SK-N-SH (cell line): ENCODE data around the gene NKD1. TPM values are rescaled to one million over a fixed set of nuclear protein-coding genes. Genes with fewer than 3 reads are reported as not detected.

Experiments
- CTCF ChIA-PET: fragments of 300-600, 350-600 bp; formaldehyde crosslinking; extraction: SDS; loops from one replicate; lab custom pipeline; 2021; lab: Yijun Ruan, JAX
- POLR2A ChIA-PET: fragments of 350-600 bp; sonication (Branson Sonifier 250); formaldehyde crosslinking; extraction: SDS; loops from one replicate; lab custom pipeline; 2020; ENCODE audit warnings: antibody characterized with exemption, inconsistent platforms; lab: Yijun Ruan, JAX
- DNase-seq: peaks from one replicate; pipeline ENCODE4 v3.0.0; 2012
- H2AFZ ChIP-seq: fragments of 200-600 bp; sonication (generic); 2 replicates; pipeline ENCODE4 v1.8.1; 2016; ENCODE audit warnings: antibody characterized with exemption, mild to moderate bottlenecking, low read depth
- H3F3A ChIP-seq: fragments of 200-600 bp; sonication (generic); replicated peaks from 2 replicates; pipeline ENCODE3; 2016; ENCODE audit warnings: antibody characterized with exemption, mild to moderate bottlenecking; ENCODE audit not compliant: insufficient read depth
- H3K27ac ChIP-seq, 2 experiments: fragments of 200-500 bp in 1 of 2; fragments of 200-600 bp in 1 of 2; sonication (Bioruptor generic) in 1 of 2; sonication (generic), shearing (Covaris generic) in 1 of 2; 2 replicates each; pipeline versions ENCODE4 v1.5.1 to v1.6.1; 2014 to 2016; ENCODE audit warnings: low read depth in 2 of 2, inconsistent platforms in 1 of 2, low read length in 1 of 2, mild to moderate bottlenecking in 1 of 2, mixed read lengths in 1 of 2
- H3K27me3 ChIP-seq: fragments of 200-600 bp; sonication (generic), shearing (Covaris generic); 2 replicates; pipeline ENCODE4 v1.6.1; 2016; ENCODE audit warnings: mixed run types; ENCODE audit not compliant: insufficient read depth
- H3K36me3 ChIP-seq, 2 experiments: fragments of 200-500 bp in 1 of 2; fragments of 200-600 bp in 1 of 2; sonication (Bioruptor generic) in 1 of 2; sonication (generic) in 1 of 2; replicated peaks in 1 of 2; 2 replicates each; pipeline versions ENCODE3 to v1.5.1; 2014 to 2016; ENCODE audit warnings: low read length in 1 of 2, mild to moderate bottlenecking in 1 of 2; ENCODE audit not compliant: insufficient read depth in 2 of 2, control insufficient read depth in 1 of 2
- H3K4me1 ChIP-seq, 2 experiments: fragments of 200-500 bp in 1 of 2; fragments of 200-600 bp in 1 of 2; sonication (Bioruptor generic) in 1 of 2; sonication (generic), shearing (Covaris generic) in 1 of 2; 2 replicates each; pipeline versions ENCODE4 v1.5.1 to v1.6.1; 2014 to 2016; ENCODE audit warnings: low read depth in 1 of 2, low read length in 1 of 2, mixed run types in 1 of 2; ENCODE audit not compliant: insufficient read depth in 2 of 2, control insufficient read depth in 1 of 2
- H3K4me2 ChIP-seq: fragments of 200-600 bp; sonication (generic), shearing (Covaris generic); 2 replicates; pipeline ENCODE4 v1.6.1; 2017; ENCODE audit warnings: mixed run types
- H3K4me3 ChIP-seq, 2 experiments: fragments of 200-500 bp in 1 of 2; fragments of 200-600 bp in 1 of 2; sonication (Bioruptor generic) in 1 of 2; sonication (generic), shearing (Covaris generic) in 1 of 2; 2 replicates each; pipeline versions ENCODE4 v1.5.1 to v1.8.1; 2014 to 2016; ENCODE audit warnings: low read depth in 2 of 2, inconsistent platforms in 1 of 2, low read length in 1 of 2, mild to moderate bottlenecking in 1 of 2, mixed read lengths in 1 of 2, moderate library complexity in 1 of 2
- H3K79me2 ChIP-seq: fragments of 200-600 bp; sonication (generic); 2 replicates; pipeline ENCODE4 v1.8.1; 2017; ENCODE audit warnings: mild to moderate bottlenecking; ENCODE audit not compliant: insufficient read depth
- H3K9ac ChIP-seq: fragments of 200-600 bp; sonication (generic); 2 replicates; pipeline ENCODE4 v1.6.1; 2017; ENCODE audit warnings: mixed run types
- H3K9me2 ChIP-seq: fragments of 200-600 bp; sonication (generic); 2 replicates; pipeline ENCODE4 v1.6.1; 2017; ENCODE audit warnings: mixed run types
- H3K9me3 ChIP-seq: fragments of 200-600 bp; sonication (generic); 2 replicates; pipeline ENCODE4 v1.6.1; 2017; ENCODE audit warnings: mixed run types, mild to moderate bottlenecking, moderate library complexity
- H4K20me1 ChIP-seq: fragments of 200-600 bp; sonication (generic); 2 replicates; pipeline ENCODE4 v1.6.1; 2017; ENCODE audit warnings: mild to moderate bottlenecking, mixed run types; ENCODE audit not compliant: insufficient read depth
- ELF1 ChIP-seq: IDR thresholded peaks from 2 replicates; pipeline ENCODE4 v1.4.0; 2012
- EP300 ChIP-seq, 2 experiments: IDR thresholded peaks; 2 replicates each; pipeline versions ENCODE4 v1.4.0 to v1.6.1; 2012; ENCODE audit warnings: borderline replicate concordance in 1 of 2, low read depth in 1 of 2, low read length in 1 of 2
- FOSL2 ChIP-seq: IDR thresholded peaks from 2 replicates; pipeline ENCODE4 v1.4.0; 2012; ENCODE audit warnings: low read depth, mild to moderate bottlenecking, moderate library complexity, borderline replicate concordance
- FOXJ3 ChIP-seq: sonication (generic); formaldehyde crosslinking; IDR thresholded peaks from 2 replicates; pipeline ENCODE4 v1.5.1; 2020; ENCODE audit warnings: mild to moderate bottlenecking, missing genetic modification reagents
- JUND ChIP-seq: IDR thresholded peaks from 2 replicates; pipeline ENCODE4 v1.4.0; 2012
- MXI1 ChIP-seq: IDR thresholded peaks from 2 replicates; pipeline ENCODE4 v1.6.1; 2012; ENCODE audit warnings: mild to moderate bottlenecking, low read depth, low read length, improper control_type of control experiment
- NRF1 ChIP-seq: IDR thresholded peaks from 2 replicates; pipeline ENCODE4 v1.6.1; 2012; ENCODE audit warnings: low read depth, mild to moderate bottlenecking, low read length
- POLR2AphosphoS5 ChIP-seq: IDR thresholded peaks from 2 replicates; pipeline ENCODE4 v1.6.1; 2012; ENCODE audit warnings: low read depth, low read length
- RCOR1 ChIP-seq: fragments of 150-350 bp; IDR thresholded peaks from 2 replicates; pipeline ENCODE4 v1.6.1; 2017; ENCODE audit warnings: antibody characterized with exemption, low read length
- RFX5 ChIP-seq: IDR thresholded peaks from 2 replicates; pipeline ENCODE4 v1.6.1; 2012; ENCODE audit warnings: mild to moderate bottlenecking, improper control_type of control experiment, low read length
- RXRA ChIP-seq: IDR thresholded peaks from 2 replicates; pipeline ENCODE4 v1.4.0; 2012; ENCODE audit warnings: low read depth, mild to moderate bottlenecking, borderline replicate concordance
- SMC3 ChIP-seq: IDR thresholded peaks from 2 replicates; pipeline ENCODE4 v1.6.1; 2012; ENCODE audit warnings: low read depth, low read length, improper control_type of control experiment
- TAF1 ChIP-seq: IDR thresholded peaks from 2 replicates; pipeline ENCODE4 v1.6.1; 2012; ENCODE audit warnings: low read depth, mild to moderate bottlenecking, low read length, moderate library complexity, borderline replicate concordance
- TCF12 ChIP-seq: IDR thresholded peaks from 2 replicates; pipeline ENCODE4 v1.4.0; 2012
- TEAD4 ChIP-seq: IDR thresholded peaks from 2 replicates; pipeline ENCODE4 v1.4.0; 2012; ENCODE audit warnings: mild to moderate bottlenecking, borderline replicate concordance; ENCODE audit not compliant: insufficient read depth
- WGBS: methylation state at CpG from one replicate; pipeline ENCODE4 v1.1.6; 2017; ENCODE audit warnings: low lambda C conversion rate; 5-methylcytosine and 5-hydroxymethylcytosine counted together
- polyA plus RNA-seq, 3 experiments: library from polyadenylated mRNA; depleted of rRNA; stranded (reverse); fragments of >200 nt; gene quantifications; 2 replicates each; pipeline ENCODE4 v1.2.3, GENCODE V29; 2012
- TF ChIP-seq, protein P1 (sequence below): IDR thresholded peaks from 2 replicates; pipeline ENCODE4 v1.4.0; 2012; ENCODE audit warnings: low read depth, borderline replicate concordance
- TF ChIP-seq, protein P2 (sequence below): IDR thresholded peaks from 2 replicates; pipeline ENCODE4; 2012
- TF ChIP-seq, protein P3 (sequence below): fragments of 150-350 bp; IDR thresholded peaks from 2 replicates; pipeline ENCODE4 v1.6.1; 2016; ENCODE audit warnings: mild to moderate bottlenecking, low read depth, low read length
- TF ChIP-seq, protein P4 (sequence below): IDR thresholded peaks from 2 replicates; pipeline ENCODE4 v1.6.1; 2012; ENCODE audit warnings: mild to moderate bottlenecking, low read depth, low read length, moderate library complexity
- TF ChIP-seq, protein P5 (sequence below): IDR thresholded peaks from 2 replicates; pipeline ENCODE4 v1.4.0; 2012; ENCODE audit warnings: low read depth
- TF ChIP-seq, protein P6 (sequence below): IDR thresholded peaks from 2 replicates; pipeline ENCODE4 v1.4.0; 2012; ENCODE audit warnings: low read depth, borderline replicate concordance

Gene NKD1
- polyA plus RNA-seq, 1 of the 3 experiments (the other 2 are of a cell fraction), result 0.02 TPM

DNA sequence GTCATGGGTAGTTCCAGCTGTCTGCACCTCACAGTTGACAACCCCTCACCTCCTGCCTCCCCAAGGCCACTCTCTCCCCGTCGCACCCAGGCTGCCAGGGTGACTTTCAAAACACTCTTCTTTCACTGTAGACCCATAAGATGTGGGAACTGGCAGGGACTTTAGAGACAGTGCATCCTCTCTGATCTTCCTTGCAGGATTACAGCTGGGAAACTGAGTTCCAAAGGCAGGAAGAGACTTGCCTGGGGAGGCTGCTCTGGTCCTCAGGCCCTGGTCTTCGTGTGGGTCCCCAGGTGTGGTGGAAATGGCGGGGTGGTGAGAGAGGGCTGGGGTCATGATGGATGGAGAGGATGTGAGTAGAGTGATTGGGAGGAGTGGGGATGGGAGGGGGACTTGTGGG, 21.9 kb upstream of the NKD1 start:
- no peak for DNase-seq
- ChIA-PET POLR2A (no interaction called here), CTCF (no interaction called here)
- Histone ChIP-seq H3K27me3 (no peaks in the 10 kb centered on the region), H2AFZ (no peak overlapping the region), H3F3A (no peaks in the 10 kb centered on the region), H3K36me3 (no peaks in the 10 kb centered on the region), H4K20me1 (no peaks in the 10 kb centered on the region), H3K4me2 (no peak overlapping the region), H3K9me2 (no peaks in the 10 kb centered on the region), H3K79me2 (no peaks in the 10 kb centered on the region), H3K27ac (no peak overlapping the region), H3K4me1 (no peaks in the 10 kb centered on the region), H3K4me3 (no peak overlapping the region), H3K9me3 (no peaks in the 10 kb centered on the region), H3K9ac (no peak overlapping the region)
- 13% methylated on average over 4 of the region's 4 CpGs for WGBS
- TF ChIP-seq JUND, result no peak

DNA sequence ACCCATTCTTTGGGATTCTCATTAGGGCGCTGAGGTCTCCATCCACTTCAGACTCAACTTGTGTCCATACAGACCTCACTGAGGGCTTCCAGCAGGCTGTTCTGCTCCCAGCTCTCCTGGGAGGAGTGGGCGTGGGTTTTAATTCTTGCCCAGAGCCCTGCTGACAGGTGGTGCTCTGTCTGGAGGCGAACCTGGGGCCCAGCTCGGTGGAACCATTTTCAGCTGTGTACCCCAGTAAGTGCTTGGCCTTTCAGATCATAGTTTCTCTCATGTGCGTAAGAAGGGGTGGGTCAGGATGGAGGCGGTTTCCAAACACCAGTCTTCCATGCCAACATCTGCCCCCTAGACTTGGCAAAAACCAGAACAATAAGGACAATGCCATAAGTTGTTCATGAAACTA, 21.4 kb upstream of the NKD1 start:
- no peaks in the 10 kb centered on the region for H3K9me3 ChIP-seq
- no peaks in the 10 kb centered on the region for H3F3A ChIP-seq
- no peak overlapping the region for H3K27ac ChIP-seq
- POLR2A ChIA-PET, result no interaction called here
- no peak for DNase-seq
- H3K4me2 ChIP-seq, result no peak overlapping the region
- H3K27me3 ChIP-seq, result no peaks in the 10 kb centered on the region
- H3K9ac ChIP-seq, result no peak overlapping the region
- H3K4me3 ChIP-seq, result no peak overlapping the region
- H2AFZ ChIP-seq, result no peak overlapping the region
- 15% methylated on average over 5 of the region's 6 CpGs for WGBS
- no peaks in the 10 kb centered on the region for H4K20me1 ChIP-seq
- no peaks in the 10 kb centered on the region for H3K79me2 ChIP-seq
- no peaks in the 10 kb centered on the region for H3K9me2 ChIP-seq
- H3K4me1 ChIP-seq, result no peaks in the 10 kb centered on the region
- no peaks in the 10 kb centered on the region for H3K36me3 ChIP-seq
- CTCF ChIA-PET, result no interaction called here
- TF ChIP-seq EP300 (IDR thresholded peaks at IDR 0.05; ENCODE audit: borderline replicate concordance in 1 of 2, low read depth in 1 of 2, low read length in 1 of 2), result no peak
- no peak for TF ChIP-seq FOXJ3 (CRISPR knock-in tag)
- TF ChIP-seq TEAD4, result no peak
- TF ChIP-seq, protein P1, sequence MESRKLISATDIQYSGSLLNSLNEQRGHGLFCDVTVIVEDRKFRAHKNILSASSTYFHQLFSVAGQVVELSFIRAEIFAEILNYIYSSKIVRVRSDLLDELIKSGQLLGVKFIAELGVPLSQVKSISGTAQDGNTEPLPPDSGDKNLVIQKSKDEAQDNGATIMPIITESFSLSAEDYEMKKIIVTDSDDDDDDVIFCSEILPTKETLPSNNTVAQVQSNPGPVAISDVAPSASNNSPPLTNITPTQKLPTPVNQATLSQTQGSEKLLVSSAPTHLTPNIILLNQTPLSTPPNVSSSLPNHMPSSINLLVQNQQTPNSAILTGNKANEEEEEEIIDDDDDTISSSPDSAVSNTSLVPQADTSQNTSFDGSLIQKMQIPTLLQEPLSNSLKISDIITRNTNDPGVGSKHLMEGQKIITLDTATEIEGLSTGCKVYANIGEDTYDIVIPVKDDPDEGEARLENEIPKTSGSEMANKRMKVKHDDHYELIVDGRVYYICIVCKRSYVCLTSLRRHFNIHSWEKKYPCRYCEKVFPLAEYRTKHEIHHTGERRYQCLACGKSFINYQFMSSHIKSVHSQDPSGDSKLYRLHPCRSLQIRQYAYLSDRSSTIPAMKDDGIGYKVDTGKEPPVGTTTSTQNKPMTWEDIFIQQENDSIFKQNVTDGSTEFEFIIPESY, result no peak
- no peak for TF ChIP-seq RFX5
- TF ChIP-seq, protein P2, sequence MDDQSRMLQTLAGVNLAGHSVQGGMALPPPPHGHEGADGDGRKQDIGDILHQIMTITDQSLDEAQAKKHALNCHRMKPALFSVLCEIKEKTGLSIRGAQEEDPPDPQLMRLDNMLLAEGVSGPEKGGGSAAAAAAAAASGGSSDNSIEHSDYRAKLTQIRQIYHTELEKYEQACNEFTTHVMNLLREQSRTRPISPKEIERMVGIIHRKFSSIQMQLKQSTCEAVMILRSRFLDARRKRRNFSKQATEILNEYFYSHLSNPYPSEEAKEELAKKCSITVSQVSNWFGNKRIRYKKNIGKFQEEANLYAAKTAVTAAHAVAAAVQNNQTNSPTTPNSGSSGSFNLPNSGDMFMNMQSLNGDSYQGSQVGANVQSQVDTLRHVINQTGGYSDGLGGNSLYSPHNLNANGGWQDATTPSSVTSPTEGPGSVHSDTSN, result no peak
- no peak for TF ChIP-seq FOSL2
- TF ChIP-seq ELF1, result no peak
- TF ChIP-seq, protein P3, sequence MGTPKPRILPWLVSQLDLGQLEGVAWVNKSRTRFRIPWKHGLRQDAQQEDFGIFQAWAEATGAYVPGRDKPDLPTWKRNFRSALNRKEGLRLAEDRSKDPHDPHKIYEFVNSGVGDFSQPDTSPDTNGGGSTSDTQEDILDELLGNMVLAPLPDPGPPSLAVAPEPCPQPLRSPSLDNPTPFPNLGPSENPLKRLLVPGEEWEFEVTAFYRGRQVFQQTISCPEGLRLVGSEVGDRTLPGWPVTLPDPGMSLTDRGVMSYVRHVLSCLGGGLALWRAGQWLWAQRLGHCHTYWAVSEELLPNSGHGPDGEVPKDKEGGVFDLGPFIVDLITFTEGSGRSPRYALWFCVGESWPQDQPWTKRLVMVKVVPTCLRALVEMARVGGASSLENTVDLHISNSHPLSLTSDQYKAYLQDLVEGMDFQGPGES, result no peak
- no peak for TF ChIP-seq TAF1
- no peak for TF ChIP-seq RXRA
- no peak for TF ChIP-seq SMC3
- no peak for TF ChIP-seq MXI1
- TF ChIP-seq NRF1, result no peak
- TF ChIP-seq POLR2AphosphoS5, result no peak
- TF ChIP-seq, protein P4, sequence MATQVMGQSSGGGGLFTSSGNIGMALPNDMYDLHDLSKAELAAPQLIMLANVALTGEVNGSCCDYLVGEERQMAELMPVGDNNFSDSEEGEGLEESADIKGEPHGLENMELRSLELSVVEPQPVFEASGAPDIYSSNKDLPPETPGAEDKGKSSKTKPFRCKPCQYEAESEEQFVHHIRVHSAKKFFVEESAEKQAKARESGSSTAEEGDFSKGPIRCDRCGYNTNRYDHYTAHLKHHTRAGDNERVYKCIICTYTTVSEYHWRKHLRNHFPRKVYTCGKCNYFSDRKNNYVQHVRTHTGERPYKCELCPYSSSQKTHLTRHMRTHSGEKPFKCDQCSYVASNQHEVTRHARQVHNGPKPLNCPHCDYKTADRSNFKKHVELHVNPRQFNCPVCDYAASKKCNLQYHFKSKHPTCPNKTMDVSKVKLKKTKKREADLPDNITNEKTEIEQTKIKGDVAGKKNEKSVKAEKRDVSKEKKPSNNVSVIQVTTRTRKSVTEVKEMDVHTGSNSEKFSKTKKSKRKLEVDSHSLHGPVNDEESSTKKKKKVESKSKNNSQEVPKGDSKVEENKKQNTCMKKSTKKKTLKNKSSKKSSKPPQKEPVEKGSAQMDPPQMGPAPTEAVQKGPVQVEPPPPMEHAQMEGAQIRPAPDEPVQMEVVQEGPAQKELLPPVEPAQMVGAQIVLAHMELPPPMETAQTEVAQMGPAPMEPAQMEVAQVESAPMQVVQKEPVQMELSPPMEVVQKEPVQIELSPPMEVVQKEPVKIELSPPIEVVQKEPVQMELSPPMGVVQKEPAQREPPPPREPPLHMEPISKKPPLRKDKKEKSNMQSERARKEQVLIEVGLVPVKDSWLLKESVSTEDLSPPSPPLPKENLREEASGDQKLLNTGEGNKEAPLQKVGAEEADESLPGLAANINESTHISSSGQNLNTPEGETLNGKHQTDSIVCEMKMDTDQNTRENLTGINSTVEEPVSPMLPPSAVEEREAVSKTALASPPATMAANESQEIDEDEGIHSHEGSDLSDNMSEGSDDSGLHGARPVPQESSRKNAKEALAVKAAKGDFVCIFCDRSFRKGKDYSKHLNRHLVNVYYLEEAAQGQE, result no peak
- TF ChIP-seq TCF12, result no peak
- TF ChIP-seq, protein P5, sequence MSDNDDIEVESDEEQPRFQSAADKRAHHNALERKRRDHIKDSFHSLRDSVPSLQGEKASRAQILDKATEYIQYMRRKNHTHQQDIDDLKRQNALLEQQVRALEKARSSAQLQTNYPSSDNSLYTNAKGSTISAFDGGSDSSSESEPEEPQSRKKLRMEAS, result no peak
- TF ChIP-seq, protein P6, sequence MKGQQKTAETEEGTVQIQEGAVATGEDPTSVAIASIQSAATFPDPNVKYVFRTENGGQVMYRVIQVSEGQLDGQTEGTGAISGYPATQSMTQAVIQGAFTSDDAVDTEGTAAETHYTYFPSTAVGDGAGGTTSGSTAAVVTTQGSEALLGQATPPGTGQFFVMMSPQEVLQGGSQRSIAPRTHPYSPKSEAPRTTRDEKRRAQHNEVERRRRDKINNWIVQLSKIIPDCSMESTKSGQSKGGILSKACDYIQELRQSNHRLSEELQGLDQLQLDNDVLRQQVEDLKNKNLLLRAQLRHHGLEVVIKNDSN, result no peak
- no peak for TF ChIP-seq RCOR1
